Measurements from ENCODE around the gene EIF3F. TPM values are rescaled to one million over a fixed set of nuclear protein-coding genes. Genes with fewer than 3 reads are reported as not detected.

Gene EIF3F
- total and polyA plus RNA-seq, 9 of the 15 experiments (the other 6 are each of a cell fraction or from before 2014, with no cell fraction given): 50.1 to 259 (median 135) TPM

DNA sequence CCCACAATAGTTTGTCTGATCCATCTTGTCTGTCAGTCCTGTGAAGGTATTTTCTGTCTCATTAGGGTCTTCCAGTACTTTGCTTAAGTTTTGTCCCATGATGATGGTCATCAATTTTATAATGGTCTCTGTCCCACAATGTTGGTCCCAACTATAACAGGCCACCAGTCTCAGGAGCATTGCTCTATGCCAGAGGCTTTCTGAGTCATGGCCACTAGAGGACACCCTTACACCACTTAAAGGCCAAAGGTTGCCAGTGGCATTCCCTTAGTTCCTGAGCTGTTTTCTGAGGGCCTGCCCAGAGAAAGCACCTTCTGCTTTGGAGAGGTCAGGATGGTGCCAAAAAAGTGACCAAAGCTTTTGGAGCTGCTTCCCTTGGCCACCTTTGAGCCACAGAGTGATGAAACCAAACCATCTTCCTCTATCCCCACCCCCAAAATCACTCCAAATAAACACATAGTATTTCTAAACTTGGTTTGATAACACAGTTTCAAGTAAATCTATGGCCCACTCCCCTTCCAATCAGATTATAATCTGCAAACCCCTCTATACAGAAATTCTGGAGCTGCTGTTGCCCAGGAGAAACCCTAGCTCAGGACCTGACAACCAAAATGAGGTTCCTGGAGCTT is 19.3 kb downstream of the EIF3F start (continued):
- TF ChIP-seq SMC3 (conservative IDR thresholded peaks at IDR 0.05; ENCODE audit: insufficient read depth, low read depth, low read length) (peak; percentile 86), ZNF384 (IDR thresholded peaks at IDR 0.05; ENCODE audit: low read depth, low read length) (no peak), DNMT1 (IDR thresholded peaks at IDR 0.05) (no peak), RBM14 (IDR thresholded peaks at IDR 0.05; ENCODE audit: borderline replicate concordance, insufficient read depth, low read depth, low read length) (no peak)

DNA sequence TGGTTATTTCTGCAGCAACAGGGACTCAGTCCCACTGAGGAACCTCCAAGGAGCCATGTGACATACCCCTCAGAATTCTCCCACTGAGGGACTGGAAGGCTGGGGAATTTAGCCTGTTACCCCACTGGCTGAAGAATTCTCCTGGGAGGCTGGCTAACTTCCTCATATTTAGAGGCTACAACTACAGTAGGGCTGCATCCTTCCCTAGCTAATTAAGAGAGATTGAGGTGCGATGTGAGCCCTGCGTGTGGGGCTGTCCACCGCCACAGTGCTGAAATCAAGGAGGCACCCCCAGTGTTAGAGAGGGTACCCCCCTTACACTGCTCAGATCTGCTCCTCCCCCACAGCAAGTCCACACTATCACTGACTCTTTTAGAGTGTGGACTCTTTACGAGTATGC is 21.1 kb downstream of the EIF3F start:
- POLR2A ChIA-PET: interaction anchor here (0.6 kb wide), 1 partner anchor 63 kb away, joined by 3 read pairs; no protein-coding TSS in a partner anchor
- no peaks in the 10 kb centered on the region for H3K4me1 ChIP-seq (replicated peaks in 1 of 2; ENCODE audit: control insufficient read depth in 2 of 2, insufficient read depth in 2 of 2, low read length in 2 of 2)
- FAIRE-seq: no peak
- intact Hi-C loops (cut with micrococcal nuclease) (no loop called here), in situ Hi-C loops (cut with MboI) (loop anchor here (5.0 kb wide), 1 partner anchor 89 kb away; no protein-coding TSS in a partner anchor)
- H3K9me3 ChIP-seq (replicated peaks; ENCODE audit: control insufficient read depth, insufficient read depth, low read depth, low read length): no peaks in the 10 kb centered on the region
- H3K79me2 ChIP-seq (ENCODE audit: control insufficient read depth, insufficient read depth, low read length): no peaks in the 10 kb centered on the region
- peak; percentile 38; the same call in 1 of the 3 replicates for ATAC-seq
- H3K27me3 ChIP-seq (ENCODE audit: control insufficient read depth in 2 of 2, insufficient read depth in 2 of 2, low read length in 2 of 2): peaks cover 2 to 17% of the 10 kb centered on the region in 2 experiments; a peak in 3 of 5 replicates
- no peaks in the 10 kb centered on the region for H3K9me1 ChIP-seq (ENCODE audit: control insufficient read depth, insufficient read depth, low read length)
- CTCF ChIA-PET (ENCODE audit: low intra/inter-chr PET ratio): no interaction called here
- no peak overlapping the region for H3K4me2 ChIP-seq (ENCODE audit: insufficient read depth, low read length)
- no peak overlapping the region for H3K9ac ChIP-seq (ENCODE audit: insufficient read depth in 1 of 2, low read depth in 2 of 2, low read length in 2 of 2)
- WGBS (ENCODE audit: insufficient coverage, low coverage, missing lambda C conversion rate): 0% methylated on average over 4 of the region's 4 CpGs
- 0 out of 2 replicates have a peak, but pooled peaks cover 5% of the 10 kb centered on the region for H4K20me1 ChIP-seq (replicated peaks; ENCODE audit: control insufficient read depth, insufficient read depth, low read length)
- no peaks in the 10 kb centered on the region for H3K36me3 ChIP-seq (ENCODE audit: control insufficient read depth, insufficient read depth, low read length)
- H3K4me3 ChIP-seq: no peak overlapping the region
- no peak overlapping the region for H2AFZ ChIP-seq (ENCODE audit: low read depth, low read length)
- DNase-seq (ENCODE audit: extremely low read depth in 1 of 4, low spot score in 3 of 4): no peak
- no peak overlapping the region for H3K27ac ChIP-seq (ENCODE audit: extremely low read depth, low read depth, low read length)
- no TSS peak for BruUV-seq (replicated peaks)
- TF ChIP-seq MIER1 (IDR thresholded peaks at IDR 0.05; ENCODE audit: low read depth): peak; percentile 83
- peak; percentile 83 for TF ChIP-seq EHMT2 (IDR thresholded peaks at IDR 0.05)
- TF ChIP-seq ZNF140 (CRISPR knock-in tag; IDR thresholded peaks at IDR 0.05): no peak
- no peak for TF ChIP-seq PTBP1 (IDR thresholded peaks at IDR 0.05; ENCODE audit: low read depth, low read length)
- no peak for TF ChIP-seq RAD21 (CRISPR knock-in tag; conservative IDR thresholded peaks at IDR 0.05 in 1 of 2, IDR thresholded peaks at IDR 0.05 in 1 of 2)
- TF ChIP-seq EP300 (IDR thresholded peaks at IDR 0.05; ENCODE audit: low read length): no peak
- TF ChIP-seq, protein P1, sequence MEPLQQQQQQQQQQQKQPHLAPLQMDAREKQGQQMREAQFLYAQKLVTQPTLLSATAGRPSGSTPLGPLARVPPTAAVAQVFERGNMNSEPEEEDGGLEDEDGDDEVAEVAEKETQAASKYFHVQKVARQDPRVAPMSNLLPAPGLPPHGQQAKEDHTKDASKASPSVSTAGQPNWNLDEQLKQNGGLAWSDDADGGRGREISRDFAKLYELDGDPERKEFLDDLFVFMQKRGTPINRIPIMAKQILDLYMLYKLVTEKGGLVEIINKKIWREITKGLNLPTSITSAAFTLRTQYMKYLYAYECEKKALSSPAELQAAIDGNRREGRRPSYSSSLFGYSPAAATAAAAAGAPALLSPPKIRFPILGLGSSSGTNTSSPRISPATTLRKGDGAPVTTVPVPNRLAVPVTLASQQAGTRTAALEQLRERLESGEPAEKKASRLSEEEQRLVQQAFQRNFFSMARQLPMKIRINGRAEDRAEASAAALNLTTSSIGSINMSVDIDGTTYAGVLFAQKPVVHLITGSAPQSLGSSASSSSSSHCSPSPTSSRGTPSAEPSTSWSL (CRISPR knock-in tag; IDR thresholded peaks at IDR 0.05; ENCODE audit: borderline replicate concordance): no peak

Measured in K562 (cell line).